IPS-NIHi11 (cell line): Measurements from ENCODE around the gene SOX6.

ENCODE experiments used
- DNase-seq: peaks from one replicate; pipeline ENCODE4 v3.0.0; 2012; ENCODE audit warnings: mixed read lengths, low spot score

The SOX6 gene

GRCh38 chr11:16185042-16185441, 171.3 kb downstream of the SOX6 start:
- DNase-seq, result no peak

DNA sequence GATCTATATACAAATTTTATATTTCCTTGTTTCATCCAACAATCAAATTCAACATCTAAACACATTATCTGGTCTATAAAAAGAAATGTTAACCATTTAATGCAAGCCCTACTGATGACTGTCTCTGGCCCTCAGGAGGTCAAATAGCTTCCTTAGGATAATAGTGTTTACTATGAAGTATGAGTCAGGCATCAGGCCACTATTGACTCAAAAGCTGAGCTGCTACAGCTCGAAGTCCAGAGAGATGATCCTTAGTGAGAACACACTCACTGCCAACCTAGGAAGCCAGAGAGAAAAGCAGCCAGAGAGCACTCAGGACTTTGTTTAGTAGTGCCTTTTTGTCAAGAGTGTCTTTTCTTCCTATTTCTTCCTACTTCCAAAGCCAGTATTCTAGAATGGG, 171.8 kb downstream of the SOX6 start:
- no peak for DNase-seq

DNA sequence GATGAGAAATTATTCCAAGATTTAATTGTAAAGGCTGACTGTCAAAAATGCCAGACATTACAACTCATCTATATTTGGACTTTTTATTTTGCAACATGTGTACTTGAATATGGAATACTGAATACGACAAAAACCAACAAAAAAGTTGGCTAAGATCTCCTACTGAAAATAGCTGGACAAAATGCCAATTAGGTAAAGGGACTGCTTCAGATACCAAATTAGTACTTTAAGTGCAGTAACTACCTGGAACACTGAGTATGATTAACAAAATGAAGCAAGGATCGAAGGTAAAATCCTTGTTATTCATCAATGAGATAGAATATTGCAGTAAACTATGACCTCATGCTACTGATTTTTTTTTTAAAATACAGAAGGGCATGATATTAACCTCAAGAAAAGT, 173.8 kb downstream of the SOX6 start:
- no peak for DNase-seq

DNA sequence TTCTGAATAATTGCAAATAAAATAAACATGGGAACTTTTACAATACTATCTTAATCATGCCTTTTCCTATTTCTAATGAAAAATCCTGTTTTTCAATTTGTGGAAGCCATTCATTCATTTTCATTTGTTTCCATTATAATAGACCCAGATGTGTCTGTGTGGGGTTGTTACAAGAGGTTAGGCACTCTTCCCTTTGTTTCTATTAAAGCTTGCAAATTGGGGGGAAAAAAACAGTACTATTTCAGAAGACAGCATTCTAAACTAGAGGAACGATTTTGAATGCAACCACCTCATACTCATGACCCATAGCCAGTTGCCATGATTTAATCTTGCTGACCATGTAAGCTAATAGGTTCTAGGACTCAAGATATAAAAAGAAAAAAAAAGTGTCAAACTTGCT, 175.5 kb downstream of the SOX6 start:
- peak; percentile 14 for DNase-seq

GRCh38 chr11:16179676-16180075, 176.7 kb downstream of the SOX6 start:
- DNase-seq, result no peak

DNA sequence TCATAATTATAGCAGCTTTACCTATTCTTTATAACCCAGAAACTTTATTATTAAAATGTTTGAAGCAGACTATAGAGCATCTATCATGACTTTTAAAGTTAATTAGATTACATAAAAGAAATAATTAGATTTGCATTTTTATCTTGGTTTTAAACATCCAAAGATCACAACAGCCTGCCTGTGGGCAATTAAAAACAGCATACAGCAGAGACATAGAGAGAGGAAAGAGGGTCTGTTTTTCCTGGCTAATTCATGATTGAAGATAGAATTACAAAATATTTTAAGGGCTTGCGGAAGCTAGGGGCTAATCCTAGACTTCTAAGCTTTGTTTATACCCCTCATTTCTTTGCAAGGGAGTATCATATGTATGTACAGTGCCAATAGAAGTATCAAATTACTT, 178.1 kb downstream of the SOX6 start:
- no peak for DNase-seq

DNA sequence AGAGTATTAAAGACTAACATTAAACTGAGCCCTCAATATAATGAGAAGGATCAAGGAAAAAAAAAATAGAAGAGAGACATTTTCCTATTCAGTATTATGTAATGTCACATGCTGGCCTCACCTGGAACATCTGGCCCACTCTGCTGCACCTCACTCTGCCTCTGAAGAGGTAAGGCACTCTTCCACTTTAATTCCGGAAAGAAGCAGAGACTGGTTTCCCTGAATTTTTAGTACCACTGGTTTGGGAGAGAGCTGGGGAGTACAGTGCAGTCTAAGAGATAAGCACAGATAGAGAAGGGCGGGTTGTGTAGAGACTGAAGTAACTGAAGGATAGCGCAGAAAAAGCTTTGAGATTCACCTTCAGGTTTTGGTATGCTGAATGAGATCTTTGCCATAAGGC, 178.7 kb downstream of the SOX6 start:
- no peak for DNase-seq

DNA sequence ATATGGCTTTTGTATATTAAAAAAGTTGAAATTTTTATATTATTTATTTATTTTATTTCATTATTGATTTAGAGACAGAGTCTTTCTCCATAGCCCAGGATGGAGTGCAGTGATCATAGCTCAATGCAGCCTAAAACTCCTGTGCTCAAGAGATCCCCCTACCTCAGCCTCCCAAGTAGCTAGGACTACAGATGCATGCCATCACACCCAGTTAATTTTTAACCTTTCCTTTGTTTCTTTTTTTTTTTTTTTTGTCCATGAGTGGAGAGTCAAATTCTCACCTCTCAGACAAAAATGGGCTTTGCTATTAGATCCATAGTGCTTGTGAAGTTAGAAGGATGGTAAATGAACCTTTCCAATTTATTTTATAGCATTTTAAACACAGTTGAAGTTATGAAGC, 182.5 kb downstream of the SOX6 start:
- no peak for DNase-seq

- no peak for DNase-seq
Observed at GRCh38 chr11:16171882-16172281, 184.5 kb downstream of the SOX6 start.

GRCh38 chr11:16169956-16170847, 186.1 kb downstream of the SOX6 start:
- no peak for DNase-seq

GRCh38 chr11:16169541-16169940, 186.8 kb downstream of the SOX6 start:
- no peak for DNase-seq

DNA sequence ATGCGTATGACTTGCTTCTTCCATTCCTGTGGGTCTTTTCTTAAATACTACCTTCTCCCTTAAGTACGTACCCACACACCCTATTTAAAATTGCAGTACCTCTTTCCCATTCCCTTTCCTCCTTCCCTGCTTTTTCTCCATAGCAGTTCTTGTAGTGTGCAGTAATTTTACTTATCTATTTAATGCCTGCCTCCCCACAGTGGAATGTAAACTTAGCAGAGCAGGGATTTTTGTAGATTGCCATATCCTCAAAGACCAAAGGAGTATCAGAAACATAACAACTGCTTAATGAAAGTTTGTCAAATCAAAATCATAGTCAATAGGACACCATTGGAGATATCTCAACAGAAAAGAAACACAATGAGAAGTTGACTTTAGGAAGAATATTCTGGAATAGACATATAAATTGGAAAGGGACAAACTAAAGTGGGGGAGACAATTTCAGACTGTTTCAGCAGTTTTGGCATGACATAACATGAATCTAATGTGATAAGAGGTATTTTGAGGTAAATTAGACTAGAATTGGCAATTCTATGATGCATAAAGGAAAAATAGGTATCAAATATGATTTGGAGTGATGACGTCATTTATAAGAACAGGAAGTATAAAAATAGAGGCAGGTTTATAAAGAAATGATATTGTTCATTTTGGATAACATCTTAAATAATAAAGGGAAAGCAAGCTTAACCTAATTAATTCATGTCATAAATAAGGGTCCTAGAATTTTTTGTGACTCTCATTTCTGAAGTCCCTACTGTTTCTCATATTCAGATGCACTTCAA, 188.4 kb downstream of the SOX6 start:
- DNase-seq, result no peak

- DNase-seq, result no peak
Observed at GRCh38 chr11:16166571-16166970, 189.8 kb downstream of the SOX6 start.

GRCh38 chr11:16160146-16160545, 196.2 kb downstream of the SOX6 start:
- DNase-seq, result no peak

GRCh38 chr11:16158426-16158994, 197.8 kb downstream of the SOX6 start:
- no peak for DNase-seq

GRCh38 chr11:16157327-16157726, 199.0 kb downstream of the SOX6 start:
- no peak for DNase-seq

- no peak for DNase-seq
Observed at GRCh38 chr11:16155448-16155847, 200.9 kb downstream of the SOX6 start.

- DNase-seq, result no peak
Observed at GRCh38 chr11:16154715-16155396, 201.5 kb downstream of the SOX6 start.

DNA sequence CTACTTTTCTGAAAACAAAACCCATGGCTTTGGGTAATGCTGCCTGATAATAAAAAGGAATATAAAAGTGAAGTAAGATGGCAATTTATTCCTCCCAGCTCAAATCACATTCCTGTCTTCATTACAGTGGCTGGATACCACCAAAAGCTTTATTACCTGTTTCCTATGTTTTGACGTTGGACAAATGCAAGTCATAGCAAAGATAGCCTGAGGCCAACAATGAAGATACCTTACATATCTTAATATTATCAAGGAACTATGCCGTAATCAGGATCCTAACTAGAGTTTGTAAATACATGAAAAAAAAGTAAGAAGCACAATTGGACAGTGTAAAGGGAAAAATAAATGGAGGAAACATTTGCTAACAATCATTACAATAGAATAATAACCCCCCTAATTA, 202.4 kb downstream of the SOX6 start:
- no peak for DNase-seq

GRCh38 chr11:16151138-16151537, 205.2 kb downstream of the SOX6 start:
- DNase-seq, result no peak

- no peak for DNase-seq
Observed at GRCh38 chr11:16149476-16149875, 206.9 kb downstream of the SOX6 start.

GRCh38 chr11:16148301-16148931, 207.9 kb downstream of the SOX6 start:
- no peak for DNase-seq
